MM.1S (cell line): ENCODE measurements around the gene WDPCP.

Source experiments
- DNase-seq: peaks from one replicate; pipeline ENCODE4 v3.0.0-alpha.2; 2015
- H2AFZ ChIP-seq: fragments of 300-600 bp; sonication (generic); 2 replicates; pipeline ENCODE4 v1.6.0; 2016; ENCODE audit warnings: antibody characterized with exemption, low read length
- H3F3A ChIP-seq: fragments of 300-600 bp; sonication (generic); 2 replicates; pipeline ENCODE4 v1.6.1; 2016; ENCODE audit warnings: mild to moderate bottlenecking, antibody characterized with exemption, low read length, moderate library complexity, mixed read lengths; ENCODE audit not compliant: insufficient read depth
- H3K27ac ChIP-seq: fragments of 300-600 bp; sonication (generic); 2 replicates; pipeline ENCODE4 v1.5.1; 2016; ENCODE audit warnings: mild to moderate bottlenecking, low read length
- H3K27me3 ChIP-seq: fragments of 300-600 bp; sonication (generic); replicated peaks from 2 replicates; pipeline ENCODE4 v1.6.0; 2016; ENCODE audit warnings: low read length; ENCODE audit not compliant: insufficient read depth
- H3K36me3 ChIP-seq: fragments of 300-600 bp; sonication (generic); replicated peaks from 2 replicates; pipeline ENCODE4 v1.6.1; 2016; ENCODE audit warnings: mild to moderate bottlenecking, low read length, mixed read lengths; ENCODE audit not compliant: insufficient read depth
- H3K4me1 ChIP-seq: fragments of 300-600 bp; sonication (generic); 2 replicates; pipeline ENCODE4 v1.6.1; 2016; ENCODE audit warnings: low read length, mixed read lengths
- H3K4me2 ChIP-seq: fragments of 300-600 bp; sonication (generic); 2 replicates; pipeline ENCODE4 v1.6.0; 2016; ENCODE audit warnings: low read depth, low read length
- H3K4me3 ChIP-seq: fragments of 300-600 bp; sonication (generic); 2 replicates; pipeline ENCODE4 v1.5.1; 2016; ENCODE audit warnings: low read length, mixed read lengths
- H3K79me2 ChIP-seq: fragments of 300-600 bp; sonication (generic); 2 replicates; pipeline ENCODE4 v1.6.1; 2016; ENCODE audit warnings: mixed run types, low read length, mixed read lengths
- H3K9ac ChIP-seq: fragments of 300-600 bp; sonication (generic); 2 replicates; pipeline ENCODE4 v1.6.1; 2016; ENCODE audit warnings: low read length, mixed read lengths
- H3K9me2 ChIP-seq: fragments of 300-600 bp; sonication (generic); replicated peaks from 2 replicates; pipeline ENCODE4 v1.6.1; 2016; ENCODE audit warnings: mild to moderate bottlenecking, low read length, mixed read lengths; ENCODE audit not compliant: insufficient read depth
- H3K9me3 ChIP-seq: fragments of 300-600 bp; sonication (generic); replicated peaks from 2 replicates; pipeline ENCODE4 v1.6.1; 2016; ENCODE audit warnings: mild to moderate bottlenecking, low read length, mixed read lengths; ENCODE audit not compliant: insufficient read depth
- H4K20me1 ChIP-seq: fragments of 300-600 bp; sonication (generic); 2 replicates; pipeline ENCODE4 v1.6.1; 2016; ENCODE audit warnings: mild to moderate bottlenecking, low read length, moderate library complexity, mixed read lengths; ENCODE audit not compliant: insufficient read depth
- CTCF ChIP-seq: fragments of 300-600 bp; sonication (generic); IDR thresholded peaks from 2 replicates; pipeline ENCODE4 v1.5.1; 2016; ENCODE audit warnings: antibody characterized with exemption, low read length, mixed read lengths
- EZH2 ChIP-seq: fragments of 300-600 bp; sonication (generic); optimal IDR thresholded peaks from 2 replicates; pipeline ENCODE3; 2017; ENCODE audit warnings: low read depth, mild to moderate bottlenecking, antibody characterized with exemption, low read length, mixed read lengths
- EZH2phosphoT487 ChIP-seq: fragments of 300-600 bp; sonication (generic); IDR thresholded peaks from 2 replicates; pipeline ENCODE4 v1.6.1; 2018; ENCODE audit warnings: antibody characterized with exemption, low read length

Gene WDPCP

GRCh38 chr2:63537306-63537705 lies 51.0 kb downstream of the WDPCP start:
- no peak overlapping the region for H3K4me2 ChIP-seq
- H3K9me3 ChIP-seq, result no peaks in the 10 kb centered on the region
- H3F3A ChIP-seq, result no peaks in the 10 kb centered on the region
- H3K27me3 ChIP-seq, result no peaks in the 10 kb centered on the region
- H3K4me3 ChIP-seq, result no peak overlapping the region
- no peak for DNase-seq
- no peaks in the 10 kb centered on the region for H3K36me3 ChIP-seq
- H2AFZ ChIP-seq, result no peak overlapping the region
- H4K20me1 ChIP-seq, result no peaks in the 10 kb centered on the region
- no peaks in the 10 kb centered on the region for H3K79me2 ChIP-seq
- no peak overlapping the region for H3K9ac ChIP-seq
- TF ChIP-seq EZH2 (no peak), EZH2phosphoT487 (no peak), CTCF (no peak)
- H3K4me1 ChIP-seq, result no peaks in the 10 kb centered on the region
- H3K27ac ChIP-seq, result no peak overlapping the region
- no peaks in the 10 kb centered on the region for H3K9me2 ChIP-seq

- no peak overlapping the region for H3K9ac ChIP-seq
- TF ChIP-seq EZH2phosphoT487, result no peak
- TF ChIP-seq EZH2, result no peak
- no peak for TF ChIP-seq CTCF
- no peak overlapping the region for H3K27ac ChIP-seq
- H3K4me2 ChIP-seq, result no peak overlapping the region
- H3K79me2 ChIP-seq, result no peaks in the 10 kb centered on the region
- no peaks in the 10 kb centered on the region for H3K9me2 ChIP-seq
- no peak overlapping the region for H3K4me3 ChIP-seq
- H3F3A ChIP-seq, result no peaks in the 10 kb centered on the region
- no peak for DNase-seq
- H4K20me1 ChIP-seq, result no peaks in the 10 kb centered on the region
- H3K27me3 ChIP-seq, result no peaks in the 10 kb centered on the region
- H2AFZ ChIP-seq, result no peak overlapping the region
- H3K4me1 ChIP-seq, result no peaks in the 10 kb centered on the region
- no peaks in the 10 kb centered on the region for H3K9me3 ChIP-seq
- no peaks in the 10 kb centered on the region for H3K36me3 ChIP-seq
Measured at GRCh38 chr2:63530704-63531279, 57.5 kb downstream of the WDPCP start.

GRCh38 chr2:63525905-63526304 lies 62.4 kb downstream of the WDPCP start:
- no peak overlapping the region for H3K4me3 ChIP-seq
- H3K4me1 ChIP-seq, result no peaks in the 10 kb centered on the region
- TF ChIP-seq CTCF, result no peak
- TF ChIP-seq EZH2phosphoT487, result no peak
- TF ChIP-seq EZH2, result no peak
- no peaks in the 10 kb centered on the region for H3K36me3 ChIP-seq
- H3K27ac ChIP-seq, result no peak overlapping the region
- H2AFZ ChIP-seq, result no peak overlapping the region
- H3K79me2 ChIP-seq, result no peaks in the 10 kb centered on the region
- H3K9ac ChIP-seq, result no peak overlapping the region
- no peaks in the 10 kb centered on the region for H3K27me3 ChIP-seq
- DNase-seq, result no peak
- no peaks in the 10 kb centered on the region for H4K20me1 ChIP-seq
- H3K4me2 ChIP-seq, result no peak overlapping the region
- no peaks in the 10 kb centered on the region for H3F3A ChIP-seq
- H3K9me3 ChIP-seq, result no peaks in the 10 kb centered on the region
- no peaks in the 10 kb centered on the region for H3K9me2 ChIP-seq
